Measurements from ENCODE around the gene UGT1A6.

DNA sequence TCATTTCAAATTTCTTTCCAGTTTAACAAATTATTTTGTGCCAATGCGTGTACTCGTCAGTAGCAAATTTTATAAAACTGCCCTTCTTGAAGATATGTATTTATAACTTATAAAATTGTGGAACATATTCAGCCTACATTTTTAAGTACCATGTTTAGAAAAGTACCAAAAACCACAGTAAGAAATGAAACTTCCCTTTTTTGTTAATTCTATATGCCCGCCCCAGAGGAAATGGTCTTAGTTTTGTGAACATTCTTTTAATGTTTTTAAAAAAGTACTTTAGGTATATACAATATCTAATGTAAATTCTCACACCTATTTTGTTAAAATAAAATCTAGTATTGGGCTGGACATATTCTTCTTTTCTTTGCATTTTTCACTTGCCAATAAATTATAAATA, 19.8 kb upstream of the UGT1A6 start:
- TF ChIP-seq CREB1 (CRISPR knock-in tag; IDR thresholded peaks at IDR 0.05; ENCODE audit: low read depth): no peak
- TF ChIP-seq CTCF (conservative IDR thresholded peaks at IDR 0.05; ENCODE audit: low read depth in 2 of 2): no peak
- TF ChIP-seq POLR2AphosphoS5 (IDR thresholded peaks at IDR 0.05; ENCODE audit: low read depth): no peak
- no peak for TF ChIP-seq REST (IDR thresholded peaks at IDR 0.05; ENCODE audit: unreplicated experiment)
- TF ChIP-seq EZH2 (IDR thresholded peaks at IDR 0.05; ENCODE audit: low read depth, unreplicated experiment): no peak
- TF ChIP-seq, protein P1, sequence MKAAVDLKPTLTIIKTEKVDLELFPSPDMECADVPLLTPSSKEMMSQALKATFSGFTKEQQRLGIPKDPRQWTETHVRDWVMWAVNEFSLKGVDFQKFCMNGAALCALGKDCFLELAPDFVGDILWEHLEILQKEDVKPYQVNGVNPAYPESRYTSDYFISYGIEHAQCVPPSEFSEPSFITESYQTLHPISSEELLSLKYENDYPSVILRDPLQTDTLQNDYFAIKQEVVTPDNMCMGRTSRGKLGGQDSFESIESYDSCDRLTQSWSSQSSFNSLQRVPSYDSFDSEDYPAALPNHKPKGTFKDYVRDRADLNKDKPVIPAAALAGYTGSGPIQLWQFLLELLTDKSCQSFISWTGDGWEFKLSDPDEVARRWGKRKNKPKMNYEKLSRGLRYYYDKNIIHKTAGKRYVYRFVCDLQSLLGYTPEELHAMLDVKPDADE (IDR thresholded peaks at IDR 0.05): no peak
- no peak for TF ChIP-seq EZH2phosphoT487 (IDR thresholded peaks at IDR 0.05; ENCODE audit: unreplicated experiment)
- no peak for TF ChIP-seq ZNF114 (CRISPR knock-in tag; IDR thresholded peaks at IDR 0.05)
- TF ChIP-seq JUNB (IDR thresholded peaks at IDR 0.05; ENCODE audit: unreplicated experiment): no peak
- no peak for TF ChIP-seq STAT1 (IDR thresholded peaks at IDR 0.05; ENCODE audit: unreplicated experiment)
- no peak for TF ChIP-seq ZNF462 (CRISPR knock-in tag; IDR thresholded peaks at IDR 0.05)

Data from GM23338 (cell line).